MM.1S (cell line): Measurements from ENCODE around the gene TDO2.

Source experiments
- DNase-seq: peaks from one replicate; pipeline ENCODE4 v3.0.0-alpha.2; 2015
- H2AFZ ChIP-seq: fragments of 300-600 bp; sonication (generic); 2 replicates; pipeline ENCODE4 v1.6.0; 2016; ENCODE audit warnings: antibody characterized with exemption, low read length
- H3F3A ChIP-seq: fragments of 300-600 bp; sonication (generic); 2 replicates; pipeline ENCODE4 v1.6.1; 2016; ENCODE audit warnings: mild to moderate bottlenecking, antibody characterized with exemption, low read length, moderate library complexity, mixed read lengths; ENCODE audit not compliant: insufficient read depth
- H3K27ac ChIP-seq: fragments of 300-600 bp; sonication (generic); 2 replicates; pipeline ENCODE4 v1.5.1; 2016; ENCODE audit warnings: mild to moderate bottlenecking, low read length
- H3K27me3 ChIP-seq: fragments of 300-600 bp; sonication (generic); replicated peaks from 2 replicates; pipeline ENCODE4 v1.6.0; 2016; ENCODE audit warnings: low read length; ENCODE audit not compliant: insufficient read depth
- H3K36me3 ChIP-seq: fragments of 300-600 bp; sonication (generic); replicated peaks from 2 replicates; pipeline ENCODE4 v1.6.1; 2016; ENCODE audit warnings: mild to moderate bottlenecking, low read length, mixed read lengths; ENCODE audit not compliant: insufficient read depth
- H3K4me1 ChIP-seq: fragments of 300-600 bp; sonication (generic); 2 replicates; pipeline ENCODE4 v1.6.1; 2016; ENCODE audit warnings: low read length, mixed read lengths
- H3K4me2 ChIP-seq: fragments of 300-600 bp; sonication (generic); 2 replicates; pipeline ENCODE4 v1.6.0; 2016; ENCODE audit warnings: low read depth, low read length
- H3K4me3 ChIP-seq: fragments of 300-600 bp; sonication (generic); 2 replicates; pipeline ENCODE4 v1.5.1; 2016; ENCODE audit warnings: low read length, mixed read lengths
- H3K79me2 ChIP-seq: fragments of 300-600 bp; sonication (generic); 2 replicates; pipeline ENCODE4 v1.6.1; 2016; ENCODE audit warnings: mixed run types, low read length, mixed read lengths
- H3K9ac ChIP-seq: fragments of 300-600 bp; sonication (generic); 2 replicates; pipeline ENCODE4 v1.6.1; 2016; ENCODE audit warnings: low read length, mixed read lengths
- H3K9me2 ChIP-seq: fragments of 300-600 bp; sonication (generic); replicated peaks from 2 replicates; pipeline ENCODE4 v1.6.1; 2016; ENCODE audit warnings: mild to moderate bottlenecking, low read length, mixed read lengths; ENCODE audit not compliant: insufficient read depth
- H3K9me3 ChIP-seq: fragments of 300-600 bp; sonication (generic); replicated peaks from 2 replicates; pipeline ENCODE4 v1.6.1; 2016; ENCODE audit warnings: mild to moderate bottlenecking, low read length, mixed read lengths; ENCODE audit not compliant: insufficient read depth
- H4K20me1 ChIP-seq: fragments of 300-600 bp; sonication (generic); 2 replicates; pipeline ENCODE4 v1.6.1; 2016; ENCODE audit warnings: mild to moderate bottlenecking, low read length, moderate library complexity, mixed read lengths; ENCODE audit not compliant: insufficient read depth
- EZH2 ChIP-seq: fragments of 300-600 bp; sonication (generic); optimal IDR thresholded peaks from 2 replicates; pipeline ENCODE3; 2017; ENCODE audit warnings: low read depth, mild to moderate bottlenecking, antibody characterized with exemption, low read length, mixed read lengths
- EZH2phosphoT487 ChIP-seq: fragments of 300-600 bp; sonication (generic); IDR thresholded peaks from 2 replicates; pipeline ENCODE4 v1.6.1; 2018; ENCODE audit warnings: antibody characterized with exemption, low read length
- TF ChIP-seq, protein P1 (sequence below): fragments of 300-600 bp; sonication (generic); IDR thresholded peaks from 2 replicates; pipeline ENCODE4 v1.5.1; 2016; ENCODE audit warnings: antibody characterized with exemption, low read length, mixed read lengths

TDO2 gene

DNA sequence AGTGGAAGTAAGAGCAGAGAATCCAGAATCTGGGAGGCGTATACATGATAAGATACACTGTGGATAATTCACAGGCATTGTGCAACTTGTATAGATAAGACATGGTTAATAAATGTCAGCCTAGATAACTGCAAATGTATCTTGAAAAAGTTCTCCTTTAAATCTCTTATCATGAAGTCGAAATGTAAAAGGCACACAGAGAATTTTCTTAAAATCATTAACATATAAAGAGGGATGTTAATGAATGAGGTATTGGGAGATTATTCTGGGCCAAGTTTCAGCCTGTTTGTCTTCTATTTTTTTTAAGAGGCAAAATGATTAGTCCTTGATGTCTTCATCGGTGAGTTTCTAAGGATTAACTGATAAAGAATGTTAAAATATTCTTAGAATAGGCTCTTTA lies 835 bp downstream of the TDO2 start:
- Histone ChIP-seq H4K20me1 (no peaks in the 10 kb centered on the region), H2AFZ (no peak overlapping the region), H3K4me1 (peaks cover 35% of the 10 kb centered on the region), H3K79me2 (no peaks in the 10 kb centered on the region), H3F3A (peaks cover 27% of the 10 kb centered on the region), H3K4me3 (no peak overlapping the region), H3K9ac (no peak overlapping the region), H3K4me2 (no peak overlapping the region), H3K27me3 (no peaks in the 10 kb centered on the region), H3K9me2 (no peaks in the 10 kb centered on the region), H3K27ac (no peak overlapping the region), H3K9me3 (no peaks in the 10 kb centered on the region), H3K36me3 (no peaks in the 10 kb centered on the region)
- TF ChIP-seq EZH2phosphoT487 (no peak), EZH2 (no peak)
- TF ChIP-seq, protein P1, sequence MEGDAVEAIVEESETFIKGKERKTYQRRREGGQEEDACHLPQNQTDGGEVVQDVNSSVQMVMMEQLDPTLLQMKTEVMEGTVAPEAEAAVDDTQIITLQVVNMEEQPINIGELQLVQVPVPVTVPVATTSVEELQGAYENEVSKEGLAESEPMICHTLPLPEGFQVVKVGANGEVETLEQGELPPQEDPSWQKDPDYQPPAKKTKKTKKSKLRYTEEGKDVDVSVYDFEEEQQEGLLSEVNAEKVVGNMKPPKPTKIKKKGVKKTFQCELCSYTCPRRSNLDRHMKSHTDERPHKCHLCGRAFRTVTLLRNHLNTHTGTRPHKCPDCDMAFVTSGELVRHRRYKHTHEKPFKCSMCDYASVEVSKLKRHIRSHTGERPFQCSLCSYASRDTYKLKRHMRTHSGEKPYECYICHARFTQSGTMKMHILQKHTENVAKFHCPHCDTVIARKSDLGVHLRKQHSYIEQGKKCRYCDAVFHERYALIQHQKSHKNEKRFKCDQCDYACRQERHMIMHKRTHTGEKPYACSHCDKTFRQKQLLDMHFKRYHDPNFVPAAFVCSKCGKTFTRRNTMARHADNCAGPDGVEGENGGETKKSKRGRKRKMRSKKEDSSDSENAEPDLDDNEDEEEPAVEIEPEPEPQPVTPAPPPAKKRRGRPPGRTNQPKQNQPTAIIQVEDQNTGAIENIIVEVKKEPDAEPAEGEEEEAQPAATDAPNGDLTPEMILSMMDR = no peak
- DNase-seq = no peak

DNA sequence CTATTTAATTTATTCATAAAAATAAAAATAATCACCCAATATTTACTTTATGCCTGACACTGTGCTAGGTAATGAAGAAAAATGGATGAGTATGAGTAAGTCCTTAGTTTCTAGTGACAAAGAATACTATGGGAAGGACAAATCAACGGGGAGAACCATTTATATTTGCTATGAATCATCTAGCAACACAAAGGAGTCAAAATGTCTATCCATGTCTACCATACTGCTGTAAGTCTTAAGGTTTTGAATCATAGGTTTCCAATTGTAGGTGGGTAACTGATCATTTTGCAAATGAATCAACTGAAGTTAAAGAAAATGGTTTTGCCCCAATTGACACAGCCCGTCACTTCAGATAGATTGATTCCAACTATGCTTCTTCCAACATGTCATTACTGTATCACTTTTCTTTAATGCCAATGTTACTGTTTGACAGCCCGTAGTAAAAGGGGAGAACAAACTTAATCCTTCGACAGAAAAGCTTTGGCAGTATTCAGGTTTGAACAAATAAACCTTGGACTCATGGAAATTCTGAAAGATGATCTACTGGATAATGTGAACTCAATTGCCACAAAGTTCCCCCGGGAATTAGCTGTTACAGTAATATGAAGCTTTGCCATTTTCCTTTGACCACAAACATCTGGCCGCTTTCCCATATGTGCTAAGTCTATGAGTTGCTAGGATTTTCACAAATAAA lies 3.2 kb downstream of the TDO2 start:
- no peak for DNase-seq
- Histone ChIP-seq H3K4me3 (no peak overlapping the region), H3K9me2 (no peaks in the 10 kb centered on the region), H3K36me3 (no peaks in the 10 kb centered on the region), H3K9me3 (no peaks in the 10 kb centered on the region), H3K4me1 (peaks cover 22% of the 10 kb centered on the region), H3K4me2 (no peak overlapping the region), H2AFZ (no peak overlapping the region), H3K9ac (no peak overlapping the region), H3K79me2 (no peaks in the 10 kb centered on the region), H4K20me1 (no peaks in the 10 kb centered on the region), H3K27me3 (no peaks in the 10 kb centered on the region), H3F3A (peaks cover 20% of the 10 kb centered on the region), H3K27ac (no peak overlapping the region; the same call in 1 of the 2 replicates)
- TF ChIP-seq, protein P1 = no peak
- TF ChIP-seq EZH2phosphoT487 (no peak), EZH2 (no peak)

DNA sequence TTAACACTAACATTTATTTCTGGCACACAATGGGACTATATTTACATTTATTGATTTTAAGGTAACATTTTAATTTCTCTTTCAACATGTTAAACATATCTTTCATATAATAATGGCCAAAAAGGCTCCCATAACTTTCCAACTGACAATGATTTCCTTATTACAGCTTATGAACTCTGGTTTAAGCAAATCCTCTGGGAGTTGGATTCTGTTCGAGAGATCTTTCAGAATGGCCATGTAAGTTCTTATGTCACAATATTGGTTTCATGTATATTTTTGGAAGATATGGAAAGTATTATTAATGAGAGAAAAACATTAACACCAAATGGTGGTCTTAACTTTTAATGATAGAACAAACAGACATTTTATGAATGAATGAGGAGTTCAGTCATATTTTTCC lies 4.1 kb downstream of the TDO2 start:
- H4K20me1 ChIP-seq = no peaks in the 10 kb centered on the region
- no peak for TF ChIP-seq EZH2
- TF ChIP-seq EZH2phosphoT487 = no peak
- TF ChIP-seq, protein P1 = no peak
- peak overlapping the region; percentile 78; the same call in 1 of the 2 replicates for H3K9ac ChIP-seq
- H3K27me3 ChIP-seq = no peaks in the 10 kb centered on the region
- peak overlapping the region; percentile 98 for H3K4me2 ChIP-seq
- no peaks in the 10 kb centered on the region for H3K36me3 ChIP-seq
- H3K27ac ChIP-seq = peak overlapping the region; percentile 99
- H3K4me3 ChIP-seq = peak overlapping the region; percentile 59
- peak overlapping the region; percentile 78 for H2AFZ ChIP-seq
- no peaks in the 10 kb centered on the region for H3K9me3 ChIP-seq
- DNase-seq = no peak
- peaks cover 20% of the 10 kb centered on the region for H3F3A ChIP-seq
- H3K79me2 ChIP-seq = no peaks in the 10 kb centered on the region
- H3K9me2 ChIP-seq = no peaks in the 10 kb centered on the region
- peaks cover 22% of the 10 kb centered on the region for H3K4me1 ChIP-seq
